ENCODE data around the gene N4BP2L1. TPM values are rescaled to one million over a fixed set of nuclear protein-coding genes. Genes with fewer than 3 reads are reported as not detected.
A peak's percentile ranks its signal among the peaks of the same experiment; 100 is the strongest.

The N4BP2L1 gene
- total and polyA plus RNA-seq, 12 donors = 6.7 to 23.5 (median 10.6) TPM

DNA sequence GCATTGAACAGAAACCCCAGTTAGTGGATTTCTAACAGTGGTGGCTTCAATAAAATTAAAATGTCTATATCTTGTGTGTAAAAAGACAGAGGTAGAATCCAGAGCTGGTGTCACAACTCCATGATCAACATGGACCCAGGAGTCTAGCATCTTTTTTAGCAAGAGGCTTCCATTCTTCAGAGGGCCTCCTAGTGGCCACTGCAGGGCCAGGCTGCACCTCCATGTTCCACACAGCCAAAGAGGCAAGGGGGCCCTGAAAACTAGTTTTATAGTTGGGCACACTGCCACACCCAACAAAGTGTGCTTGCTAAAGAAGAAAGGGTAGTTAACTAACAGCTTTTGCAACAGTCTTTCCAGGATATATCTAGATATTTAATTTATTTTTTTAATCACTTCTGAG, 12.9 kb downstream of the N4BP2L1 start:
- TF ChIP-seq, protein P1, sequence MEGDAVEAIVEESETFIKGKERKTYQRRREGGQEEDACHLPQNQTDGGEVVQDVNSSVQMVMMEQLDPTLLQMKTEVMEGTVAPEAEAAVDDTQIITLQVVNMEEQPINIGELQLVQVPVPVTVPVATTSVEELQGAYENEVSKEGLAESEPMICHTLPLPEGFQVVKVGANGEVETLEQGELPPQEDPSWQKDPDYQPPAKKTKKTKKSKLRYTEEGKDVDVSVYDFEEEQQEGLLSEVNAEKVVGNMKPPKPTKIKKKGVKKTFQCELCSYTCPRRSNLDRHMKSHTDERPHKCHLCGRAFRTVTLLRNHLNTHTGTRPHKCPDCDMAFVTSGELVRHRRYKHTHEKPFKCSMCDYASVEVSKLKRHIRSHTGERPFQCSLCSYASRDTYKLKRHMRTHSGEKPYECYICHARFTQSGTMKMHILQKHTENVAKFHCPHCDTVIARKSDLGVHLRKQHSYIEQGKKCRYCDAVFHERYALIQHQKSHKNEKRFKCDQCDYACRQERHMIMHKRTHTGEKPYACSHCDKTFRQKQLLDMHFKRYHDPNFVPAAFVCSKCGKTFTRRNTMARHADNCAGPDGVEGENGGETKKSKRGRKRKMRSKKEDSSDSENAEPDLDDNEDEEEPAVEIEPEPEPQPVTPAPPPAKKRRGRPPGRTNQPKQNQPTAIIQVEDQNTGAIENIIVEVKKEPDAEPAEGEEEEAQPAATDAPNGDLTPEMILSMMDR (IDR thresholded peaks at IDR 0.05) = peak in 5 of 6 experiments; percentile 11 to 25 (median 18)
- TF ChIP-seq POLR2A (IDR thresholded peaks at IDR 0.05) = no peak
- intact Hi-C loops (cut with DNase I) = no loop called here
- Histone ChIP-seq H3K4me1 (replicated peaks in 1 of 2) (no peaks in the 10 kb centered on the region), H3K4me3 (no peak overlapping the region), H3K36me3 (replicated peaks in 1 of 2) (no peaks in the 10 kb centered on the region), H3K27ac (no peak overlapping the region), H3K27me3 (no peaks in the 10 kb centered on the region), H3K9me3 (replicated peaks in 1 of 3) (no peaks in the 10 kb centered on the region)
- DNase-seq = no peak

DNA sequence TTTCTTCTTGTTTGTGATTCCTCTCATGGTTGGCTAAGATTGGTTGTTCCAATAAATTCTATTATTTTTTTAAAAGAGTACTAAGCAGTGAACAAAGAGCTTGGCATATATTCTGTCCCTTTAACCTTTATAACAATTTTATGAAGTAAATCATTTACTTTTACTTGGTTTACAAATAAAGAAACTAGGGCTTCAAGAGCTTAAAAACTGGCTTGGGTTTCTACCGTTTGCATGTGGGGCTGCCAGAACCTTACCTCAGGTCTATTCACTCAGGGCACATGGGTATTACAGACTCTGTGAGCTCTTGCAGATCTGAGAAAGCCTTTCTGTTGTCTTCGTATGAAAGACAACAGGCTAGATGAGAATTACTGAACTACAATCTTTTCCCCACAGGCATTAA, 13.3 kb downstream of the N4BP2L1 start:
- WGBS, 4 donors = 81 to 85% (median 84%) methylated on average over 2 of the region's 2 CpGs
- intact Hi-C loops (cut with DNase I) = no loop called here
- DNase-seq = no peak
- H3K27me3 ChIP-seq = no peaks in the 10 kb centered on the region
- no peak overlapping the region for H3K4me3 ChIP-seq
- no peak overlapping the region for H3K27ac ChIP-seq
- TF ChIP-seq POLR2A (IDR thresholded peaks at IDR 0.05) = no peak
- TF ChIP-seq, protein P1 (IDR thresholded peaks at IDR 0.05) = no peak
- H3K36me3 ChIP-seq (replicated peaks in 1 of 2) = no peaks in the 10 kb centered on the region
- no peaks in the 10 kb centered on the region for H3K9me3 ChIP-seq (replicated peaks in 1 of 3)
- no peaks in the 10 kb centered on the region for H3K4me1 ChIP-seq (replicated peaks in 1 of 2)

DNA sequence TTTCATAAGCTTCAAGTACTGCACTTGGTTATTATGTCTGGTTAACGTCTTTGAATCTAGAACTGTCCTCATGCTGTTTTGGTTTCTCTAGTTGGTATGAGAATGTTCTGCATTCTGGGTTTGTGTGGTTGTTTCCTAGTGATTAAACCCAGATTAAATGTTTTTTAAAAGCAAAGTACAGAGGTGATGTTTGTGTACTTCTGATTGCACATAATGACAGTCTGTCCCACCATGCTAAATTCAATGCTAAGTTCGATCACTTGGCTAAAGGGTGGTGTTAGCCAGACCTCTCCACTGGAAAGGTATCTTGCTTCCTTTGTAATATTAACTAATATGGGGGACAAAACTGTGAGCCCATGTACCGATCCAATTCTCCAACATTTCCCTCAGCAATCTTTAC, 14.6 kb downstream of the N4BP2L1 start:
- TF ChIP-seq POLR2A (IDR thresholded peaks at IDR 0.05) = no peak
- TF ChIP-seq, protein P1 (IDR thresholded peaks at IDR 0.05) = no peak
- no peaks in the 10 kb centered on the region for H3K4me1 ChIP-seq (replicated peaks in 1 of 2)
- H3K4me3 ChIP-seq = no peak overlapping the region
- H3K9me3 ChIP-seq (replicated peaks in 1 of 3) = no peaks in the 10 kb centered on the region
- intact Hi-C loops (cut with DNase I) = no loop called here
- no peaks in the 10 kb centered on the region for H3K27me3 ChIP-seq
- WGBS, 4 donors = 97 to 99% (median 98%) methylated on average over 3 of the region's 3 CpGs
- no peak overlapping the region for H3K27ac ChIP-seq
- H3K36me3 ChIP-seq (replicated peaks in 1 of 2) = no peaks in the 10 kb centered on the region
- DNase-seq = no peak

DNA sequence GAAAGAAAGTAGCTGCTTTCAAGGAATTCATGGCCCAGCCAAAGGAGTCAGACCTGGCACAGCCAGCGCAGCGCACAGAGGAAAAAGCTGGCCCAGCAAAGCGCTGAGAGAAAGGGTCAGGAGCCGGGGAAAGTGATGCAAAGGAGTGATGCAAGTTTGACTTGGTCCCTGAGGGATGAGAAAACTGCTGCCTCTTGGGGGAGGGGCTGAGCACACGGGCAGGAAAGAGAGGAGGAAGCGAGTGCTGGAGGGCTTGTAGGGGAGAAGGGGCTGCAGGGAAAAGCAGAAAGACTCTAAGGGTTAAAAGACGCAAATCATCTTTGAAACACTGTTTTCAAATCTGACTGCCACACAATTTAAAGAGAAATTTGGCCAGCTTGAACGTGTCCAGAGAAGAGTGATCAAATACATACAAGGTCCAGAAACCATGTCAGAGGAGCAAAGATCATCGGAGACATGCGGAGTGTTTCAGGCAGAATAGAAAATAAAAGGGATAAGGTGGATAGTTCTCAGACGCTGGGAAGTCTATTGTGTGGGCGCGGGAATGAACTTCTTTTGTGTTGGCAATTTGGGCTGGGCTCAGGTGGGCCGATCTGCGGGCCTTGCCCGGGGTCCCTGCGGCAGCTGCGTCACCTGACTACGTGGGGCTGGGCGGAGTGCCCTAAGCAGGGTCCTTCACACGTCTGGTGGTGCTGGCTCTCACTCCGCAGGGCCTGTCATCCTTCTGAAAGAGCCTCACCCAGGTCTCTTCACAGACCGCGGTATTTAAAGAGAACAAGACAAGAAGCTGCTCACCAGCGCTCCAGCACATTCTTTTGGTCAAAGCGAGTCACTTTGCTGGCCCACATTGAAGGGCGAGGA, 18.1 kb downstream of the N4BP2L1 start:
- peak in 2 of 7 donors; percentile 11 to 25 for DNase-seq
- H3K36me3 ChIP-seq (replicated peaks in 1 of 2) = no peaks in the 10 kb centered on the region
- no peaks in the 10 kb centered on the region for H3K27me3 ChIP-seq
- intact Hi-C loops (cut with DNase I) = no loop called here
- no peaks in the 10 kb centered on the region for H3K9me3 ChIP-seq (replicated peaks in 1 of 3)
- no peak overlapping the region for H3K4me3 ChIP-seq
- H3K27ac ChIP-seq = peak overlapping the region in 2 of 5 donors; percentile 10 to 28
- TF ChIP-seq, protein P1 (IDR thresholded peaks at IDR 0.05) = no peak
- TF ChIP-seq POLR2A (IDR thresholded peaks at IDR 0.05) = no peak
- 57 to 64% (median 57%) methylated on average over 27 of the region's 27 CpGs for WGBS, 4 donors
- H3K4me1 ChIP-seq (replicated peaks in 1 of 2) = no peaks in the 10 kb centered on the region

Measured in adrenal gland (tissue), 12 donors.